Measurements from ENCODE around the gene MRPS7. TPM values are rescaled to one million over a fixed set of nuclear protein-coding genes. Genes with fewer than 3 reads are reported as not detected.

MRPS7 gene
- polyA plus RNA-seq, 2 of the 4 experiments (the other 2 are of a cell fraction) = 144 to 163 TPM

GRCh38 chr17:75239214-75239613, 22.5 kb upstream of the MRPS7 start:
- DNase-seq (ENCODE audit: low read depth in 1 of 2, low spot score in 1 of 2) = no peak
- H3K4me3 ChIP-seq = no peak overlapping the region
- no peak overlapping the region for H3K27ac ChIP-seq
- FAIRE-seq = no peak
- 90% methylated on average over 12 of the region's 12 CpGs for WGBS (ENCODE audit: missing lambda C conversion rate)
- H3K9me3 ChIP-seq = no peaks in the 10 kb centered on the region
- 0 out of 3 replicates have a peak, but pooled peaks cover 6% of the 10 kb centered on the region for H3K4me1 ChIP-seq
- TF ChIP-seq JUN (IDR thresholded peaks at IDR 0.05) = 0 out of 5 replicates have a peak, but pooled peaks of 1 of the 2 experiments have one; percentile 28
- TF ChIP-seq FOSL2 (IDR thresholded peaks at IDR 0.05) = no peak
- no peak for TF ChIP-seq FOSL2 (CRISPR knock-in tag; IDR thresholded peaks at IDR 0.05)
- no peak for TF ChIP-seq HMGXB4 (CRISPR knock-in tag; IDR thresholded peaks at IDR 0.05; ENCODE audit: borderline replicate concordance)
- TF ChIP-seq MAFK (IDR thresholded peaks at IDR 0.05; ENCODE audit: partially characterized antibody) = no peak
- TF ChIP-seq MAZ (IDR thresholded peaks at IDR 0.05; ENCODE audit: borderline replicate concordance, low read depth, low read length) = no peak
- no peak for TF ChIP-seq HOXA7 (CRISPR knock-in tag; IDR thresholded peaks at IDR 0.05)
- ATAC-seq = no peak; a peak in 2 of 6 replicates
- ChIA-PET POLR2A (interaction anchor here (2.0 kb wide), 1 partner anchor 22 kb away, joined by 13 read pairs; the partner anchor contains the start of genes GGA3 and MRPS7), CTCF (interaction anchor here (0.6 to 9.8 kb wide), 29 partner anchors 10 to 344 kb away, joined by 3 to 223 read pairs (median 7); partner anchors contain the start of genes ARMC7, GGA3, MIF4GD and MRPS7)
- H3K4me2 ChIP-seq = no peak overlapping the region

- Histone ChIP-seq H3K4me2 (no peak overlapping the region), H3K4me1 (0 out of 3 replicates have a peak, but pooled peaks cover 6% of the 10 kb centered on the region), H3K9me3 (no peaks in the 10 kb centered on the region), H3K4me3 (no peak overlapping the region), H3K27ac (no peak overlapping the region)
- CTCF ChIA-PET = interaction anchor here (0.6 to 9.8 kb wide), 33 partner anchors 9 to 343 kb away, joined by 3 to 223 read pairs (median 6); partner anchors contain the start of genes ARMC7, GGA3, MIF4GD and MRPS7
- WGBS (ENCODE audit: missing lambda C conversion rate) = 94% methylated on average over 23 of the region's 23 CpGs
- ATAC-seq (peak; percentile 0 to 5; a peak in 3 of 6 replicates), DNase-seq (ENCODE audit: low read depth in 1 of 2, low spot score in 1 of 2) (no peak), FAIRE-seq (no peak)
- TF ChIP-seq PBX3 (IDR thresholded peaks at IDR 0.05) = 0 out of 2 replicates have a peak, but pooled peaks have one; percentile 42
- no peak for TF ChIP-seq GATA3 (IDR thresholded peaks at IDR 0.05; ENCODE audit: borderline replicate concordance)
- POLR2A ChIA-PET = interaction anchor here (1.1 to 2.0 kb wide), 3 partner anchors 8 to 31 kb away, joined by 3 to 13 read pairs (median 7); partner anchors contain the start of genes GGA3, MIF4GD and MRPS7
These were observed 21.8 kb upstream of the MRPS7 start for GRCh38 chr17:75239778-75240393.

GRCh38 chr17:75240394-75241142, 21.1 kb upstream of the MRPS7 start:
- no peak for FAIRE-seq
- peak; percentile 77 to 81 for DNase-seq (ENCODE audit: low read depth in 1 of 2, low spot score in 1 of 2)
- 64% methylated on average over 22 of the region's 23 CpGs for whole genome bisulfite sequencing (ENCODE audit: missing lambda C conversion rate)

More at GRCh38 chr17:75240394-75241142, 21.1 kb upstream of the MRPS7 start:
- Histone ChIP-seq H3K4me3 (no peak overlapping the region), H3K27ac (0 out of 6 replicates have a peak overlapping the region, but pooled peaks of 1 of the 2 experiments have one; percentile 14), H3K9me3 (no peaks in the 10 kb centered on the region), H3K4me1 (0 out of 3 replicates have a peak, but pooled peaks cover 6% of the 10 kb centered on the region), H3K4me2 (no peak overlapping the region)
- TF ChIP-seq ZFP36 (IDR thresholded peaks at IDR 0.05; ENCODE audit: borderline replicate concordance, partially characterized antibody) (no peak), HDAC2 (IDR thresholded peaks at IDR 0.05) (no peak), SREBF2 (IDR thresholded peaks at IDR 0.05) (no peak), MYC (IDR thresholded peaks at IDR 0.05; ENCODE audit: borderline replicate concordance, low read length) (no peak), JUN (IDR thresholded peaks at IDR 0.05) (no peak), CHD4 (IDR thresholded peaks at IDR 0.05; ENCODE audit: borderline replicate concordance) (no peak), CTCF (IDR thresholded peaks at IDR 0.05) (peak; percentile 82), RAD21 (conservative IDR thresholded peaks at IDR 0.05 in 1 of 2, IDR thresholded peaks at IDR 0.05 in 1 of 2) (peak; percentile 41 to 49), EHF (CRISPR knock-in tag; IDR thresholded peaks at IDR 0.05) (no peak), USF2 (IDR thresholded peaks at IDR 0.05) (peak; percentile 32; the same call in 1 of the 2 replicates), FOXS1 (CRISPR knock-in tag; IDR thresholded peaks at IDR 0.05) (0 out of 2 replicates have a peak, but pooled peaks have one; percentile 27), ZSCAN20 (CRISPR knock-in tag; IDR thresholded peaks at IDR 0.05) (no peak), ESRRA (IDR thresholded peaks at IDR 0.05; ENCODE audit: borderline replicate concordance, low read length) (no peak), SMC3 (IDR thresholded peaks at IDR 0.05) (peak; percentile 57), HES2 (IDR thresholded peaks at IDR 0.05) (no peak)
- ChIA-PET POLR2A (interaction anchor here (1.1 to 2.0 kb wide), 3 partner anchors 9 to 30 kb away, joined by 3 to 13 read pairs (median 7); partner anchors contain the start of genes GGA3, MIF4GD and MRPS7), CTCF (interaction anchor here (0.5 to 9.8 kb wide), 30 partner anchors 8 to 376 kb away, joined by 3 to 223 read pairs (median 6); partner anchors contain the start of genes ARMC7, GGA3, MIF4GD and MRPS7)
- peak; percentile 49 to 79 for ATAC-seq
